ENCODE results near the gene TMED1.

DNA sequence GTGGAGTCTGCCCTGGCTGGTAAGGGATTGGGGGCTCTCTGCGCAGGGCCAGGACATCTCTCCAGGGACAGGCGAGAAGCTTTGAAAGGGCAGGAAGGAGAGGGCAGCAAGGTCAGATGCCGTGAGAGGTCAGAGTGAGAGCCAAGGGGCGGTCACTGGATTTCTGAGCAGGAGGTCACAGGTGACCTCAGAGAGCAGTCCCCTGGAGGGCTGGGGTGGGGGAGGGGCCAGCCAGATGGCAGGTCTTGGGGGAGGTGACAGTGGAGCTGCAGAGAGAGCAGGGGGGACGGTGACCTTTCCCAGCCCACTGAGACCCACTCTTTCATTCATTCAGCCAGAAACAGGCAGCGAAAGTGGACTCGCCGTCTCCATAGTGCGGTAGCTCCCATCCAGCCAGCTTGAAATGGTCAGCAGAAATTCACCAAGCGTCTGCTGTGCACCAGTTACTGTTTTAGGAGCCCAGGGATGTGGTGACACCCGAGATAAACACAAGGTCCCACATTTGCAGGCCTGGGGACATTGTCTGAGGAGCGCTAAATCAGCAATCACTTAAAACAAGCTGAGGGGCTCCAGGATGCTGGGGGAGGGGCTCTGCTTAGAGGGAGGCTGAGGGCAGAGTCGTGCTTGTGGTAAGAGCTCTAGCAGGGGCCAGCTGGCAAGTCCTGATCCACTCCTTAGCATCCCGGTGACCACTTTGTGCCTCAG is 45.5 kb upstream of the TMED1 start:
- TF ChIP-seq SP1 (CRISPR knock-in tag; IDR thresholded peaks at IDR 0.05) (no peak), MEF2D (tag; conservative IDR thresholded peaks at IDR 0.05; ENCODE audit: low read depth) (no peak), NCOA6 (IDR thresholded peaks at IDR 0.05) (no peak), SMC3 (conservative IDR thresholded peaks at IDR 0.05; ENCODE audit: insufficient read depth, low read depth, low read length) (no peak)

All from K562 (cell line).